ENCODE results near the gene CAPZA2. TPM values are rescaled to one million over a fixed set of nuclear protein-coding genes. Genes with fewer than 3 reads are reported as not detected.

Gene CAPZA2
- total RNA-seq, 1 donor from 2014 or later, result 195 TPM

GRCh38 chr7:116834815-116835504, 27.4 kb upstream of the CAPZA2 start:
- no peak overlapping the region for H3K4me3 Mint-ChIP-seq (ENCODE audit: unreplicated experiment)

GRCh38 chr7:116836048-116836447, 26.3 kb upstream of the CAPZA2 start:
- no peak overlapping the region for H3K4me3 Mint-ChIP-seq (ENCODE audit: unreplicated experiment)
- no peak for DNase-seq (ENCODE audit: low spot score)
- peaks cover 3% of the 10 kb centered on the region for H3K4me1 Mint-ChIP-seq (ENCODE audit: unreplicated experiment)
- peaks cover 3% of the 10 kb centered on the region for H3K27me3 Mint-ChIP-seq (ENCODE audit: unreplicated experiment)
- no peak overlapping the region for H3K27ac Mint-ChIP-seq (ENCODE audit: unreplicated experiment)
- no peaks in the 10 kb centered on the region for H3K36me3 Mint-ChIP-seq (ENCODE audit: low read depth, unreplicated experiment)
- no peak for TF ChIP-seq CTCF (IDR thresholded peaks at IDR 0.05; ENCODE audit: unreplicated experiment)
- no peaks in the 10 kb centered on the region for H3K9me3 Mint-ChIP-seq (ENCODE audit: unreplicated experiment)

More at GRCh38 chr7:116834815-116835504, 27.4 kb upstream of the CAPZA2 start:
- Mint-ChIP-seq H3K4me1 (ENCODE audit: unreplicated experiment) (no peaks in the 10 kb centered on the region), H3K27ac (ENCODE audit: unreplicated experiment) (no peak overlapping the region), H3K36me3 (ENCODE audit: low read depth, unreplicated experiment) (no peaks in the 10 kb centered on the region), H3K27me3 (ENCODE audit: unreplicated experiment) (peaks cover 3% of the 10 kb centered on the region), H3K9me3 (ENCODE audit: unreplicated experiment) (no peaks in the 10 kb centered on the region)
- no peak for DNase-seq (ENCODE audit: low spot score)
- no peak for TF ChIP-seq CTCF (IDR thresholded peaks at IDR 0.05; ENCODE audit: unreplicated experiment)

GRCh38 chr7:116836911-116837310, 25.5 kb upstream of the CAPZA2 start:
- H3K9me3 Mint-ChIP-seq (ENCODE audit: unreplicated experiment), result no peaks in the 10 kb centered on the region
- TF ChIP-seq CTCF (IDR thresholded peaks at IDR 0.05; ENCODE audit: unreplicated experiment), result no peak
- H3K4me3 Mint-ChIP-seq (ENCODE audit: unreplicated experiment), result no peak overlapping the region
- peaks cover 3% of the 10 kb centered on the region for H3K27me3 Mint-ChIP-seq (ENCODE audit: unreplicated experiment)
- no peak overlapping the region for H3K27ac Mint-ChIP-seq (ENCODE audit: unreplicated experiment)
- peaks cover 3% of the 10 kb centered on the region for H3K4me1 Mint-ChIP-seq (ENCODE audit: unreplicated experiment)
- no peaks in the 10 kb centered on the region for H3K36me3 Mint-ChIP-seq (ENCODE audit: low read depth, unreplicated experiment)
- no peak for DNase-seq (ENCODE audit: low spot score)

GRCh38 chr7:116837586-116837985, 24.8 kb upstream of the CAPZA2 start:
- H3K4me3 Mint-ChIP-seq (ENCODE audit: unreplicated experiment), result no peak overlapping the region
- DNase-seq (ENCODE audit: low spot score), result no peak
- no peak overlapping the region for H3K27ac Mint-ChIP-seq (ENCODE audit: unreplicated experiment)
- peaks cover 3% of the 10 kb centered on the region for H3K4me1 Mint-ChIP-seq (ENCODE audit: unreplicated experiment)
- no peaks in the 10 kb centered on the region for H3K36me3 Mint-ChIP-seq (ENCODE audit: low read depth, unreplicated experiment)
- no peak for TF ChIP-seq CTCF (IDR thresholded peaks at IDR 0.05; ENCODE audit: unreplicated experiment)
- no peaks in the 10 kb centered on the region for H3K9me3 Mint-ChIP-seq (ENCODE audit: unreplicated experiment)
- H3K27me3 Mint-ChIP-seq (ENCODE audit: unreplicated experiment), result peaks cover 3% of the 10 kb centered on the region

GRCh38 chr7:116840256-116840655, 22.1 kb upstream of the CAPZA2 start:
- no peak overlapping the region for H3K27ac Mint-ChIP-seq (ENCODE audit: unreplicated experiment)
- TF ChIP-seq CTCF (IDR thresholded peaks at IDR 0.05; ENCODE audit: unreplicated experiment), result no peak
- peaks cover 8% of the 10 kb centered on the region for H3K4me1 Mint-ChIP-seq (ENCODE audit: unreplicated experiment)
- H3K27me3 Mint-ChIP-seq (ENCODE audit: unreplicated experiment), result no peaks in the 10 kb centered on the region
- no peaks in the 10 kb centered on the region for H3K36me3 Mint-ChIP-seq (ENCODE audit: low read depth, unreplicated experiment)
- no peak overlapping the region for H3K4me3 Mint-ChIP-seq (ENCODE audit: unreplicated experiment)
- no peaks in the 10 kb centered on the region for H3K9me3 Mint-ChIP-seq (ENCODE audit: unreplicated experiment)
- DNase-seq (ENCODE audit: low spot score), result no peak
